Measurements from ENCODE around the gene ATE1. TPM values are rescaled to one million over a fixed set of nuclear protein-coding genes. Genes with fewer than 3 reads are reported as not detected.

Gene ATE1
- total RNA-seq, 1 experiment from 2014 or later: 23.8 TPM

GRCh38 chr10:121864653-121865052 lies 63.2 kb downstream of the ATE1 start:
- POLR2A ChIA-PET: no interaction called here
- Mint-ChIP-seq H3K36me3 (peaks cover 35% of the 10 kb centered on the region), H3K27me3 (ENCODE audit: low read depth) (no peaks in the 10 kb centered on the region), H3K27ac (no peak overlapping the region), H3K4me1 (no peaks in the 10 kb centered on the region), H3K4me3 (no peak overlapping the region), H3K9me3 (peaks cover 18% of the 10 kb centered on the region)
- no peak for TF ChIP-seq EMX1 (CRISPR knock-in tag; IDR thresholded peaks at IDR 0.05)
- no peak for TF ChIP-seq CREM (CRISPR knock-in tag; IDR thresholded peaks at IDR 0.05)
- TF ChIP-seq GRHL2 (CRISPR knock-in tag; IDR thresholded peaks at IDR 0.05; ENCODE audit: insufficient replicate concordance, severe bottlenecking): no peak
- TF ChIP-seq ZNF425 (CRISPR knock-in tag; conservative IDR thresholded peaks at IDR 0.05): no peak
- no peak for TF ChIP-seq ATF3 (CRISPR knock-in tag; conservative IDR thresholded peaks at IDR 0.05)
- TF ChIP-seq PRDM15 (CRISPR knock-in tag; IDR thresholded peaks at IDR 0.05): no peak
- no peak for TF ChIP-seq AFF4 (CRISPR knock-in tag; IDR thresholded peaks at IDR 0.05; ENCODE audit: borderline replicate concordance)
- no peak for TF ChIP-seq ERG (CRISPR knock-in tag; IDR thresholded peaks at IDR 0.05)
- CTCF ChIA-PET: no interaction called here
- no peak for DNase-seq (ENCODE audit: low spot score)
- ATAC-seq: no peak

GRCh38 chr10:121864168-121864567 lies 63.7 kb downstream of the ATE1 start:
- DNase-seq (ENCODE audit: low spot score): no peak
- Mint-ChIP-seq H3K27me3 (ENCODE audit: low read depth) (no peaks in the 10 kb centered on the region), H3K36me3 (peaks cover 31% of the 10 kb centered on the region), H3K27ac (no peak overlapping the region), H3K4me3 (no peak overlapping the region), H3K4me1 (no peaks in the 10 kb centered on the region), H3K9me3 (peaks cover 18% of the 10 kb centered on the region)
- ChIA-PET POLR2A (no interaction called here), CTCF (no interaction called here)
- ATAC-seq: no peak
- TF ChIP-seq ATF2 (CRISPR knock-in tag; IDR thresholded peaks at IDR 0.05; ENCODE audit: borderline replicate concordance, low read depth) (no peak), FOXK1 (CRISPR knock-in tag; IDR thresholded peaks at IDR 0.05) (no peak), CBFB (CRISPR knock-in tag; IDR thresholded peaks at IDR 0.05; ENCODE audit: low read depth) (no peak), ZNF396 (CRISPR knock-in tag; IDR thresholded peaks at IDR 0.05; ENCODE audit: borderline replicate concordance) (no peak), KAT7 (CRISPR knock-in tag; IDR thresholded peaks at IDR 0.05; ENCODE audit: borderline replicate concordance) (no peak), FOXJ3 (CRISPR knock-in tag; IDR thresholded peaks at IDR 0.05; ENCODE audit: borderline replicate concordance) (no peak), SOX15 (CRISPR knock-in tag; IDR thresholded peaks at IDR 0.05) (no peak), SP1 (CRISPR knock-in tag; conservative IDR thresholded peaks at IDR 0.05) (no peak), ZNF281 (CRISPR knock-in tag; IDR thresholded peaks at IDR 0.05) (no peak)

All from WTC11 (cell line).